Caki2 (cell line): ENCODE measurements around the gene SERTAD4. TPM values are rescaled to one million over a fixed set of nuclear protein-coding genes. Genes with fewer than 3 reads are reported as not detected.

ENCODE experiments used
- DNase-seq: peaks from one replicate; pipeline ENCODE4 v3.0.0-alpha.2; 2015; ENCODE audit warnings: low read depth
- in situ Hi-C: cut with HindIII; loops from 2 replicates; pipeline ENCODE4 v1.10.0; 2016; ENCODE audit warnings: low sequenced_read_pairs, low pct_unique_long_range_greater_than_20kb, mixed read lengths
- total RNA-seq: library from RNA; depleted of rRNA; stranded (reverse); fragments of >200 nt; shearing (Covaris generic); gene quantifications from 2 replicates; pipeline ENCODE4 v1.2.3, GENCODE V29; 2014; ENCODE audit warnings: low replicate concordance; rRNA removed

The SERTAD4 gene
- total RNA-seq, 1 experiment from 2014 or later = 0.95 TPM

DNA sequence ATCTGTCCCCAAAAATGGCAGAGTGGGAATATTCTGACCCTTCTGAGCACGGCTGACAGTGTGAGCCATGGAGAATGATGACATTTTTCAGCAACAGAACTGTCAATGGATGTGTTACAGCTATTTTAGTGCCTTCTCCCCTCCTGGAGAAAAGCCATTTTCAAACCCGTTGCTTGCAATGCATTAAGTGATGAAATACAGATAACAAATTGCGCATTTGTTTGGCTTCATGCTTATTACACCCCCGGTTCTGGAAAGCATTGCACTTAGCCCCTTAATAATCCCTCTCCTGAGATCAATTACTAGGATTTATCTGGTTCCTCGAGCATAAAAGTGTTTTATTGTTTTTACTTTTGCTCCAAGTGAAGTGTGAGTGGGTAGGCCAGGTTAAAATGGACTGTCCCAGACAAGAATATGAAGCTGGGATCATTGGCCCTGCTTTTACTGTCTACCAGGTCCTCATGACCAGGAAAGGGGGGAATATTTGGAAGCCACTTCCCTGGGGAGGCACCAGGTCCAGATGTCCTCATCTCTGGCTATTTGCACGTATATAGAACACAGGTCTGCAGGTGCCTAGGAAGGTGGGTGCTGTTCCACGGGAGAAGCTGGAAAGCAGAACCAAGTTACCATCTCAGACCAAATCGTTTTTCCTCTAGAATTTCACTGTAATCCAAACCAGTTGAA, 58.6 kb downstream of the SERTAD4 start:
- in situ Hi-C loops = no loop called here
- no peak for DNase-seq

DNA sequence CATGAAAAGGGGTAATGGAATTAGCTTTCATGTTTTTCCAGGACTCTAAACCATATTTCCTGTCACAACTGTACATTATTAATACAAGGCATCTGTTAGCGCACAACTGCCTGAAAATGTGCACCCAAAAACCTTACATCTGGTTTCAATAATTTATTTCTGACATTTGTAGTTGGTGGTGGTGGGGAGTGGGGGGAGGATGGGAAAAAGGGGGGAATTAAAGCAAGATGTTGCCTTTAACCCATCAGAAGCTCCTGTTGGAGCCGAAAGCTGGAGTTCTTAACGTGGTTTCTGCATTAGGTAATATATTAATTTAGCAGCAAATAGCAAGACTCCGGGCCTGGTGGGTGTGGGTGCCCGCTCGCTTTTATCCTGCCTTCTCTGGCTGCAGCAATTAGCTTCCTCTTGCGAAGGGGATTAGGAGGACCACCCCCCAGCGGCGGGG, 59.2 kb downstream of the SERTAD4 start:
- in situ Hi-C loops = no loop called here
- no peak for DNase-seq

DNA sequence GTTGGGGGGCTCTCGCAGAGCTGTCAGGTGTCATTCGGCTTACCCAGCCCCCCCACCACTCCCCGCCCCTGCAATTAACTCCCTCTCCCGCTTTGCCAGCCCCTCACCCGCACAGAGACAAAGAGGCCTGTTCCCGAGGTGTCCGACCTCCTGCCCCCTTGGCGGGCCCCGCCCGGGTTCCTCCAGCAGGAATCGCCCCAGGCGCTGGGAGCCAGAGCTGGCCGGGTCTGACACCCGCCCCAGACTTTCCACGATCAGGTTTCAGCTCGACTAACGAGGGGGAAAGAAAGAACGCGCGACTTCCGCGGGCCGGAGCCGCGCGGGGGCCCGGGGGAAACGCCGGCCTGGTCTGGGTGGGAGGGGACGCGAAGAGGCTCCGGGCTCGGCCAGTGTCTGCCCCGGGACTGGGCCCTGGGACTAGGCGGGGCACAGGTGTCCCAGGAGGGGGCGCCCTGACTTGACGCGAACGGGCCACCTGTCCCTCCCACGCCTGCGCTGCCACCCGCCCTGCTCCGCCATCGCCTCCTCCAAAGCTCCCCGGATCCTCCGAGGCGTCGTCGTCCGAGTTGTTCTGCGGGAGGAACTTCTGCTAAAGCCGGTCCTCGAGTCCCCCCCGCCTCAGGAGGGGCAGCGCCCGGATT, 59.8 kb downstream of the SERTAD4 start:
- no peak for DNase-seq
- in situ Hi-C loops = no loop called here

DNA sequence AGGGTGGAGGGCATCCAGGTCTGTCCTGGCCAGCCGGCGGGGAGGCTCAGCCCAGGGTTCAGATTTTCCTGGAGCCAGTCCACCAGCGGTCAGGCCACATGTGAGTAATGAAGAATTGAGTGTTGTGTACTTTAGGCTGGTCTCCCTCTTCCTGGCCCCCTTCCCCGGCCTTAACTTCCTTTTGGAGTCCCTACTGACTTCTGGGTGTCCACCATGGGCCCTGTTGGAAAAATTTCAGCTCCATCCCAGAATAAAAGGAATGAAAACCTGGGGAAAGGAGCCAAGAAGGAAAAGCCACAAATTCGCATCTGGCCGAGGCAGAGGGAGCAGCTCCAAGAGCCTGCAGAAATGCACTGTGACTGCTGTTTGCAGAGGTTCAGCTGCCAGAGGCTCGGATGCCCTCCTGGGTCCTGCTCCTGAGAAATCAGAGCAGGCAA, 60.6 kb downstream of the SERTAD4 start:
- DNase-seq = no peak
- in situ Hi-C loops = no loop called here

GRCh38 chr1:210294999-210295745, 62.6 kb downstream of the SERTAD4 start:
- in situ Hi-C loops = no loop called here
- no peak for DNase-seq

Other genes with a start within 250 kb of the SERTAD4 start
- gene HHAT, start 96.1 kb downstream of the SERTAD4 start, total RNA-seq = 6.2 and 8.2 TPM in 2 replicates